ENCODE data around the gene CLDN20. TPM values are rescaled to one million over a fixed set of nuclear protein-coding genes. Genes with fewer than 3 reads are reported as not detected.
"Not testable (repeated sequence)": the region's sequence is repeated elsewhere in the genome, so short reads cannot be mapped to it uniquely, and the experiment has no call there.

The CLDN20 gene
- polyA plus RNA-seq, 3 donors, result not detected

GRCh38 chr6:155290491-155290890 lies 26.7 kb downstream of the CLDN20 start:
- 94 to 96% (median 94%) methylated on average over 5 of the region's 5 CpGs for WGBS, 3 donors

DNA sequence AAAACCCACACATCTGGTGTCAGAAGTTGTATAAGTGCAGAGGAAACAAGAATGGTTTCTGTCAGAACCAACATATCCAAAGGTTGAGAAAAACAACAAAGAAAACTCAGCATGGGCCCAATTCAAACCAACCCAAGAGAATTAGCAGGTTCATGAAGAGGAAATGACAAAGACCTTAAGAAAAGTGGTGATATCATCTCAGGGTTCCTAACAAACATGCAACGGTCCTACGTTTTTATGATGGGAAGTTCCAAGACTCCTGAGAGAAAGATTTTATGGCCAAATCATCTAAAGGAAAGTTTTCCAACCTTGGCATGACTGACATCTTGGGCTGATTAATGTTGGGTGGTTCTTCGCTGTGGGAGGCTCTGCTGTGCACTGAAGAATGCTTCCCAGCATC lies 27.5 kb downstream of the CLDN20 start:
- H3K27ac ChIP-seq (ENCODE audit: low read depth, low read length), result no peak overlapping the region
- WGBS, 3 donors, result 81 to 94% (median 82%) methylated on average over 3 of the region's 3 CpGs

More at GRCh38 chr6:155290491-155290890, 26.7 kb downstream of the CLDN20 start:
- H3K27ac ChIP-seq (ENCODE audit: low read depth, low read length), result no peak overlapping the region

- WGBS, 3 donors, result 76 to 87% (median 78%) methylated on average over 5 of the region's 5 CpGs
- no peak overlapping the region for H3K27ac ChIP-seq (ENCODE audit: low read depth, low read length)
Observed at GRCh38 chr6:155292711-155293110, 28.9 kb downstream of the CLDN20 start.

DNA sequence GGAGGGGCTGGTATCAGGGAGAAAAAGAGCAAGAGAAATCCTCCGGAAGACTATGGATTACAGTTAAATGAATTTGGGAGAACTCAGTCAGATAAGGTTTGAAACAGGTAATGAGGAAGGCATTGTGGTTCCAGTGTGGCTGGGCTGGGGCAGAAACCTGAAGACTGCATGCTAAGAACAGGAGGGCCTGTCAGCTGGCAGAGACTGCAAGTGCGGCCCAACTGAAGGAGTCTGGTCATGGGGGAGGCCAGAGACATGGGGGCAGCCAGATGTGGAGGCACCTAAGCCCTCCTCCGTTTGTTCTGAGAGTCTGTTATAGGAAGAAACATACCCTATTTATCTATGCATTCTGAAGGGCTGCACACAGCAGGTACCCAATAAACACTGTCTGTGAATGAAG lies 33.9 kb downstream of the CLDN20 start:
- WGBS, 3 donors, result 84 to 97% (median 89%) methylated on average over 3 of the region's 3 CpGs
- no peak overlapping the region for H3K27ac ChIP-seq (ENCODE audit: low read depth, low read length)

- 87 to 97% (median 88%) methylated on average over 2 of the region's 2 CpGs for WGBS, 3 donors
- no peak overlapping the region for H3K27ac ChIP-seq (ENCODE audit: low read depth, low read length)
Observed at GRCh38 chr6:155301867-155302266, 38.1 kb downstream of the CLDN20 start.

DNA sequence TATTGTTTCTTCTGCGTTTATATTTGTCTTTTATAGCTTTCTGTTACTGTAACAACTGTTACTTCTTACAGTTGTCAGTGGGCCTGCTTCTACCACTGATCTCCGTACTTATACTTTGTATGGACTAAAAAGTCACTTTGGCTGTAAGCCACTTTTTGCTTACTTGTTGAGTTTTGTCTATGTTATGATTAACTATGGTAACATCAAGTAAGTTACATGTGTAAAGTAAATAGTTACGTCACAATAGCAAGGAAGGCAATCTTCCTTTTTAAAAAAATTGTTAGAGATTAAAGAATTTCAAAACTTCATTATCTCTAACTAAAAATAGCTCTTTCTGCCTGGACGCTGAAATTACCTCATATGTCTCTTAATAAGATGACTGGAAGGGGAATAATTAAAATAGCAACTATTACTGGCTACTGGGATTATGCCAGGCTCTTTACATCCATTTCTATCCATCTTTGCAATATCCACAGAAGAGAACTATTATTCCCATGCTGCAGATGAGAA lies 39.6 kb downstream of the CLDN20 start:
- WGBS, 3 donors, result 56 to 70% (median 67%) methylated on average over 4 of the region's 4 CpGs
- H3K27ac ChIP-seq (ENCODE audit: low read depth, low read length), result no peak overlapping the region

DNA sequence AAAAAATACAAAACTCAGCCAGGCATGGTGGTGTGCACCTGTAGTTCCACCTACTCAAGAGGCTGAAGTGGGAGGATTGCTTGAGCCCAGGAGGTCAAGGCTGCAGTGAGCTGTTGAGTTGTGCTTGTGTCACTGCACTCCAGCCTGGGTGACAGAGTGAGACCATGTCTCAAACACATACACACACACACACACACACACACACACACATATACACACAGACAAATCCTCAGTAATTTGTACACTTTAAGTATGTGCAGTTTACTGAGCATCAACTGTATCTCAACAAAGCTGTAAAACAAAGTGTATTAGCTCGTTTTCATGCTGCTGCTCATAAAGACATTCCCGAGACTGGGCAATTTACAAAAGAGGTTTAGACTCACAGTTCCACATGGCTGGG lies 43.1 kb downstream of the CLDN20 start:
- WGBS, 3 donors, result 83 to 95% (median 87%) methylated on average over 2 of the region's 2 CpGs

GRCh38 chr6:155309150-155309549 lies 45.3 kb downstream of the CLDN20 start:
- no peak overlapping the region for H3K27ac ChIP-seq (ENCODE audit: low read depth, low read length)
- 85 to 95% (median 95%) methylated on average over 4 of the region's 4 CpGs for WGBS, 3 donors

More for the DNA sequence above, 43.1 kb downstream of the CLDN20 start:
- H3K27ac ChIP-seq (ENCODE audit: low read depth, low read length), result no peak overlapping the region

- WGBS, 3 donors, result 72 to 82% (median 82%) methylated on average over 2 of the region's 2 CpGs
- H3K27ac ChIP-seq (ENCODE audit: low read depth, low read length), result no peak overlapping the region
Observed at GRCh38 chr6:155310596-155310995, 46.8 kb downstream of the CLDN20 start.

- H3K27ac ChIP-seq (ENCODE audit: low read depth, low read length), result no peak overlapping the region
- WGBS, 3 donors, result 28 to 68% (median 61%) methylated on average over 6 of the region's 6 CpGs
Observed at GRCh38 chr6:155311086-155311485, 47.3 kb downstream of the CLDN20 start.

- H3K27ac ChIP-seq (ENCODE audit: low read depth, low read length), result no peak overlapping the region
- 85 to 95% (median 95%) methylated on average over 2 of the region's 2 CpGs for WGBS, 3 donors
Observed at GRCh38 chr6:155311583-155311982, 47.8 kb downstream of the CLDN20 start.

DNA sequence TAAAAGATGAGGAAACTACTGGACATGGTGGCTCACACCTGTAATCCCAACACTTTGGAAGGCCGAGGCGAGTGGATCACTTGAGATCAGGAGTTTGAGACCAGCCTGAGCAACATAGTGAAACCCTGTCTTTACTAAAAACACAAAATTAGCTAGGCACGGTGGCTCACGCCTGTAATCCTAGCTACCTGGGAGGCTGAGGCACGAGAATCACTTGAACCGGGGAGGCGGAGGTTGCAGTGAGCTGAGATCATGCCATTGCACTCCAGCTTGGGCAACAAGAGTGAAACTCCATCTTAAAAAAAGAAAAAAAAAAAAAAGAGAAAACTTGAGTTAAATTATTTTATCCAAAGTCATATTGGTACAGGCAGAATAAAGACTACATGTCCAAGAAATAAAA lies 49.1 kb downstream of the CLDN20 start:
- not testable (repeated sequence) for H3K27ac ChIP-seq (ENCODE audit: low read depth, low read length)

DNA sequence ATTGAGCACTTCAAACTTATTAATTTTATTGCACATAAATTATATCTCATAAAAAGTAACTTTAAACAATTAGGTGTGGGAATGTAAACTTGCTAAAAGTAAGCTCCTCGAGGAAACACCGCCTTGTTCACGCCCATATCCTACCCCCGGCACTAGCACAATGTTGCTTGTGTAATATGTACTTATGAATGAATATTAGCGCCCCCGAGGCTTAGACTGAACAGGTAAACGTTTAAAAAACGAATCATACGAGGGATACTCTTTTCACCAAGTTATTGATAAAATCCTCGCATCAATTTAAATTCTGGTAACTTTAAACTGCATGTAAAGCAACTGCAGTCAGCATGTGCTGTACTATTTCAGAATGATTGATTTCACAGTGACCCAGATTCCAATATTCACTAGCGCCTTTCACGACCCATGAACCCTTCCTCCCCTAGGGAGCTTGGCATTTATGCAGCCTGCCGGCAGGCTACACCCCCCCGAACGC lies 49.8 kb downstream of the CLDN20 start:
- 0 to 2% (median 1%) methylated on average over 15 of the region's 15 CpGs for WGBS, 3 donors
- no peak overlapping the region for H3K27ac ChIP-seq (ENCODE audit: low read depth, low read length)

More for the DNA sequence above, 49.1 kb downstream of the CLDN20 start:
- WGBS, 3 donors, result 94 to 97% (median 94%) methylated on average over 7 of the region's 7 CpGs

DNA sequence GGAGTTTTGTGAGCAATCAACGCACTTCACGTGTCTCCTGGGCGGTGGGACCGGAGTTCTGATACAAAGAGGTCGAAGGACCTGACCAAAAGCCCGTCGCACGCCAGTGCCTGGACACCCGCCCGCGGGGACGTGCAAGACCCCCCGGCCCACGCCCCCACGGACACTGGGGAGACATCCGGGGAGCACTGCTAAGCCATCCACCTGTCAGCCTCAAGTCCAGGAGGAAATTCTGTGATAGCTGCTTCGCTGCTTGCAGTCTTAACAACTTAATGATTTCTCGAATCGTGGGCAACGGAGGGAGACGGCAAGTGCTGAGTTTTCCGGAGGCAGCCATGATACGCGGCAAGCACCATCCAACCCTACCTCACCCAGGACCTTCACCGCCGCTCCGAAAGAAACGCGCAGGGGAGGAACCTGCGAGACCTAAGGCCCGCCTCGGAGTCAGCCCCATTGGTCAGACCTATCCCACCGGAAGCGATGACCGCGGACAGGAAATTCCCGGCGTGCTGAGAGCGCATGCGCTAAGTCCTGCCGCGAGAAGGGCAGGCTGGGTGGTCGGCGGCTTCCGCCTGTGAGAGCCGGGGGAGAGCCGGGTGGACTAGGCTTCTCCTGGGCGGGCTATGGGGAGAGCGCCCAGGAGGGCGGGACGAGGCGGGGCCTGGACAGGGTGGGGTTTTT lies 50.4 kb downstream of the CLDN20 start, which contains the start of gene TFB1M:
Gene TFB1M (minus strand): TSS at position 393 of the 681 bp plus-strand sequence. CDS start 56 bp downstream, at position 337.
- 0 to 1% (median 0%) methylated on average over 52 of the region's 52 CpGs for WGBS, 3 donors
- no peak within 1 kb of the TSS for H3K27ac ChIP-seq (ENCODE audit: low read depth, low read length)

DNA sequence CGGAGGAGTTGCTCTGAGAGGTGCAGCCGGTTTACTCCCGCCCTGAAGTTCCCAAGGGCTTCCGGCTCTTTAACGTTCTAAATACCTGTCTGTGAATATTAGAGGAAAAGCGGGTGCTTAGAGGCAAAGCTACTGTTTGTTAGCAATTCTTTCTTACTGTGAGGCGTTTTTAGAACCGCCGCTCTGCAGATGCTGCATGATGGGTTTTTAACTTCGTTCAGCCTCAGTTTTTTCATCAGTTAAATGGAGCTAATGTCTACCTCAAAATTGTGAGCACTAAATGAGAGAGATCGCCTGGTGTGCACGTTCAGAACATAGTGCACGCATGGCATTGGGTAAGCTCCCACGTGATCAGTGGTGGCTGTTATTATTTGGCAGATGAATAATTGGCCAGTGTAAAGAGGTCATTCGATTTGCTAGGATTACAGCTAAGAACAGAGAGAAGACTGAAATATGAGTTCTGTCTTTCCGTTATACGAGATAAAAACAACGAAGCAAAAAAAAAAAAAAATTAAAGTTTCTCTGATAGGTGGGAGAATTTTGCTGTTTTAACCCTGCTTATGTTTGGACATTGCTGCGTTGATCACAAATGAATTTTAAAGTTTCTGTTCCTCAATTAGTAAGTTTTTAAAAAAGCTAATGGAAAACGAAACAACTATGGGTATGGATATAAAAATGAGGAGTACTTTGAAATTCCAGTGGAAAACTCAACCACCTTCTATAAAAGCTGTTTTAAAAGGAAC lies 51.1 kb downstream of the CLDN20 start:
- no peak overlapping the region for H3K27ac ChIP-seq (ENCODE audit: low read depth, low read length)
- 1 to 3% (median 1%) methylated on average over 20 of the region's 20 CpGs for WGBS, 3 donors

- H3K27ac ChIP-seq (ENCODE audit: low read depth, low read length), result no peak overlapping the region
- 16 to 40% (median 16%) methylated on average over 3 of the region's 3 CpGs for WGBS, 3 donors
Observed at GRCh38 chr6:155315516-155315871, 51.7 kb downstream of the CLDN20 start.

GRCh38 chr6:155316419-155316818 lies 52.6 kb downstream of the CLDN20 start:
- no peak overlapping the region for H3K27ac ChIP-seq (ENCODE audit: low read depth, low read length)
- 90 to 93% (median 91%) methylated on average over 1 of the region's 1 CpG for WGBS, 3 donors

GRCh38 chr6:155317186-155317585 lies 53.4 kb downstream of the CLDN20 start:
- no peak overlapping the region for H3K27ac ChIP-seq (ENCODE audit: low read depth, low read length)
- 82 to 93% (median 90%) methylated on average over 1 of the region's 1 CpG for WGBS, 3 donors

DNA sequence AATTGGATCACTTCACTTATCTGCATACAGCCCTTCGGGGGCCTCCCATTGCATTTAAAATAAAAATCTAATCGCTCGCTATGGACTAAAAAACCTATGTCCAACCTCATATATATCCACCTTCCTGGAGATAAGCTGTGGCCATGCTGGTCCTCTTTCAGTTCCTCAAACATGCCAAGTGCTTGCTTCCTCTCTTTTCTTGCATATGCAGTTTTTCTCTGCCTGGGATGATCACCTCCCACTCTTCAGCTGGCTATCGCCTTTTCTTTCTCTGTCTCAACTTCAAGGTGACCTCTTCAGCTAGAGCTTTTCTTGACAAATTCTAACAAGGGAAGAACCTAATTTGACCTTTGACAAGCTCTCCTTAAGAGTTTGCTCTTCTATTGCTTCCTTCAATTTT lies 56.1 kb downstream of the CLDN20 start:
- 63 to 91% (median 70%) methylated on average over 4 of the region's 4 CpGs for WGBS, 3 donors
- no peak overlapping the region for H3K27ac ChIP-seq (ENCODE audit: low read depth, low read length)
